ENCODE results near the gene RTN4R. TPM values are rescaled to one million over a fixed set of nuclear protein-coding genes. Genes with fewer than 3 reads are reported as not detected.
"Not testable (repeated sequence)": the region's sequence is repeated elsewhere in the genome, so short reads cannot be mapped to it uniquely, and the experiment has no call there.

The RTN4R gene
- total RNA-seq, 1 experiment from 2014 or later, result 0.30 TPM

DNA sequence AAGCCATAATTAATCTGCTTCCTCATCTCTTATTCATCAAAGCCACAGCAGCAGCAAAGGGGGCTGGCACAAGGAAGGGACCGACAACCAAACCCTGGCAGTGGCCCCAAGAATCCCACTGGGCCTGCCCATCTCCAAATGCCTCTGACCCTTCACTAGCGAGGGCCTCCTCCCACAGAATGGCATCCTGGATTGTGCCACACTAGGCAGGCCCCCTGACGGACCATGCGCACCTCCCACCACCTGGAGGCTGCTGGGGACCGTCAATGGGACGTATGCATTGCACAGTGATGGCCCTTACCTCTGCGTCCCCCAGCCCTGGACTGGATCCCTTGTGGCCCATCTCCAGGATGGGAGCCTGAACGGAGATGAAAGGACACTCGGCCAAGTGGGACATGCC, 4.1 kb upstream of the RTN4R start:
- no peaks in the 10 kb centered on the region for H3K27me3 ChIP-seq (ENCODE audit: low read length)
- no peaks in the 10 kb centered on the region for H4K20me1 ChIP-seq (ENCODE audit: insufficient read depth, low read depth, low read length)
- no peak overlapping the region for H3K9ac ChIP-seq (ENCODE audit: low read length)
- H3K9me3 ChIP-seq (ENCODE audit: low read length), result no peaks in the 10 kb centered on the region
- no peak for DNase-seq
- H3K36me3 ChIP-seq (ENCODE audit: insufficient read depth, low read length), result no peaks in the 10 kb centered on the region
- no peak overlapping the region for H3K4me3 ChIP-seq (ENCODE audit: low read length)
- no peak overlapping the region for H3K4me2 ChIP-seq (ENCODE audit: low read depth, low read length, poor library complexity, severe bottlenecking)
- no peak overlapping the region for H3K27ac ChIP-seq (ENCODE audit: low read length)
- no peaks in the 10 kb centered on the region for H3K79me2 ChIP-seq (ENCODE audit: low read length)
- no peak overlapping the region for H2AFZ ChIP-seq (ENCODE audit: low read length)
- no peaks in the 10 kb centered on the region for H3K4me1 ChIP-seq (ENCODE audit: low read length)
- no peaks in the 10 kb centered on the region for H3K9me2 ChIP-seq (replicated peaks; ENCODE audit: insufficient read depth, low read length)

- H3K9ac ChIP-seq (ENCODE audit: low read length), result no peak overlapping the region
- no peaks in the 10 kb centered on the region for H3K9me2 ChIP-seq (replicated peaks; ENCODE audit: insufficient read depth, low read length)
- H3K4me2 ChIP-seq (ENCODE audit: low read depth, low read length, poor library complexity, severe bottlenecking), result no peak overlapping the region
- no peak overlapping the region for H3K4me3 ChIP-seq (ENCODE audit: low read length)
- no peak for DNase-seq
- no peaks in the 10 kb centered on the region for H4K20me1 ChIP-seq (ENCODE audit: insufficient read depth, low read depth, low read length)
- H3K9me3 ChIP-seq (ENCODE audit: low read length), result no peaks in the 10 kb centered on the region
- H3K27ac ChIP-seq (ENCODE audit: low read length), result no peak overlapping the region
- no peaks in the 10 kb centered on the region for H3K27me3 ChIP-seq (ENCODE audit: low read length)
- H2AFZ ChIP-seq (ENCODE audit: low read length), result no peak overlapping the region
- no peaks in the 10 kb centered on the region for H3K79me2 ChIP-seq (ENCODE audit: low read length)
- no peaks in the 10 kb centered on the region for H3K36me3 ChIP-seq (ENCODE audit: insufficient read depth, low read length)
- H3K4me1 ChIP-seq (ENCODE audit: low read length), result no peaks in the 10 kb centered on the region
Measured at GRCh38 chr22:20271114-20271994, 3.2 kb upstream of the RTN4R start.

DNA sequence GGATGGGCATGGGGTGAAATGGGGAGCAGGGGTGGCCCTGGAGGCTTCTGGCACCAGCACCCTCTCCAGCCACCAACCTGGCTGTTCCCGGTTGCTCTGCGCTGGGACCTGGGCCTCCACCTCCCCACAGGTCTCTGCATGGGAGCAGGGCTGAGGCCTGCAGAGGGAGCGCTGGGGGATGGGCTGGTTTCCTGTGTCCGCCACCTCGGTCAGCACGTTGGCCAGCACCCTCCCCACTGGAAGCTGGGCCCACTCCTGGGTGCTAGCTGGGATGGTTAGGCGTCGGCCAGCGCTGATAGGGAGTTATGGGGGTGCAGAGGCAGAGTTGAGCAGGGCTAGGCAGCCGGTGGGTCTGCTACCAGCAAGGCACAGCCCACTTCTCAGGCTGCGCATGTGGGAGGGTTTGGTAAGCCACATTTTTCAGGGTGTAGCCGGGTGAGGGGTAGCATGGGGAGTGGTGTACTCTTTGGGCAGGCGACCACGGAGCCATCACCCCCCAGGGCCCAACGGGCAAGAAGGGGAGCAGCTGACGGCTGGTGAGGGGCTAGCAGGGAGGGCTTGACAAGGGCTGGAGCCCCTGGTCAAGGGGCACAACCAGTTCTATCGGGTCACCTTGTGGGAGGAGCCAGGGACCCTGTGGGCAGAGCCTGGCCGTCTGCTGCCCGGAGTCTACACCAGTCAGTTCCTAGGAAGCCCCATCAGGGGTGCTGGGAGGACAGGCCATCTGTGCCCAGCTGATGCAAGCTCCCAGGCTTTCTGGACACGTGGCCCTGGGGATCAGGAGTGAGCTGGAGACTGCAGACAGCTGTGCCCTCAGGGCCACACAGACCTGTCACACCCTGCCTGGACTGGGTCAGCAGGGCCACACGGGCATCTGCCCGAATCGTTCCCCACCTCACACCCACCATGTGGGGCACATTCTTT, 2.3 kb upstream of the RTN4R start:
- not testable (repeated sequence) for DNase-seq; H3K4me3 ChIP-seq (ENCODE audit: low read length); H3K79me2 ChIP-seq (ENCODE audit: low read length); H3K9ac ChIP-seq (ENCODE audit: low read length); H3K4me2 ChIP-seq (ENCODE audit: low read depth, low read length, poor library complexity, severe bottlenecking); H4K20me1 ChIP-seq (ENCODE audit: insufficient read depth, low read depth, low read length); H3K27me3 ChIP-seq (ENCODE audit: low read length); H3K9me2 ChIP-seq (replicated peaks; ENCODE audit: insufficient read depth, low read length); H3K9me3 ChIP-seq (ENCODE audit: low read length); H3K27ac ChIP-seq (ENCODE audit: low read length); H3K36me3 ChIP-seq (ENCODE audit: insufficient read depth, low read length); H3K4me1 ChIP-seq (ENCODE audit: low read length); H2AFZ ChIP-seq (ENCODE audit: low read length)

DNA sequence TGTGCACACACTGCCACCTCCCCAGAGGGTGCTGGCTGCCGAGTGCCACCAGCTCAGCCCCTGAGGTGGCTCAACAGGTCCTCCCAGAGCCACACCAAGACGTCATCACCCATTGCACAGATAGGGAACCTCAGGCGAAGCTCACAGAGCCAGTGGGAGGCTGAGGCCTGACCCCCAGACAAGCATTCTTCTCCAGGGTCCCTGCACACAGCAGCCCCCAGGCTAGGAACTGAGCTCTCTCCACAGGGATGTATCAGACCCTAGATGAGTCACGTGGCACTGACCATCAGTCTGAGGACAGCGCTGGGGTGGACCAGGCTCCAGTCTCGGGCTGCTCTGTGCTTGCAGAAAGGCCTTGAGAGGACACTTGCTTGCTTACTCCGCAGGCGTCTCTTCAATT, 1.6 kb upstream of the RTN4R start:
- H3K9me2 ChIP-seq (replicated peaks; ENCODE audit: insufficient read depth, low read length); H3K9me3 ChIP-seq (ENCODE audit: low read length); H2AFZ ChIP-seq (ENCODE audit: low read length); H3K36me3 ChIP-seq (ENCODE audit: insufficient read depth, low read length); H3K4me2 ChIP-seq (ENCODE audit: low read depth, low read length, poor library complexity, severe bottlenecking); H3K27ac ChIP-seq (ENCODE audit: low read length); H3K27me3 ChIP-seq (ENCODE audit: low read length); DNase-seq; H4K20me1 ChIP-seq (ENCODE audit: insufficient read depth, low read depth, low read length); H3K4me3 ChIP-seq (ENCODE audit: low read length); H3K79me2 ChIP-seq (ENCODE audit: low read length); H3K9ac ChIP-seq (ENCODE audit: low read length): not testable (repeated sequence)
- H3K4me1 ChIP-seq (ENCODE audit: low read length), result peaks cover 11% of the 10 kb centered on the region

GRCh38 chr22:20269201-20269600, 1.1 kb upstream of the RTN4R start:
- not testable (repeated sequence) for H3K36me3 ChIP-seq (ENCODE audit: insufficient read depth, low read length); H3K79me2 ChIP-seq (ENCODE audit: low read length); H3K4me2 ChIP-seq (ENCODE audit: low read depth, low read length, poor library complexity, severe bottlenecking); H3K9ac ChIP-seq (ENCODE audit: low read length); H3K9me3 ChIP-seq (ENCODE audit: low read length); H3K9me2 ChIP-seq (replicated peaks; ENCODE audit: insufficient read depth, low read length); H3K27ac ChIP-seq (ENCODE audit: low read length); H4K20me1 ChIP-seq (ENCODE audit: insufficient read depth, low read depth, low read length); DNase-seq; H3K4me3 ChIP-seq (ENCODE audit: low read length); H3K27me3 ChIP-seq (ENCODE audit: low read length); H2AFZ ChIP-seq (ENCODE audit: low read length)
- H3K4me1 ChIP-seq (ENCODE audit: low read length), result peaks cover 16% of the 10 kb centered on the region

GRCh38 chr22:20267441-20268278, 458 bp downstream of the RTN4R start:
- Histone ChIP-seq H2AFZ (ENCODE audit: low read length) (no peak overlapping the region), H3K79me2 (ENCODE audit: low read length) (no peaks in the 10 kb centered on the region), H4K20me1 (ENCODE audit: insufficient read depth, low read depth, low read length) (no peaks in the 10 kb centered on the region), H3K36me3 (ENCODE audit: insufficient read depth, low read length) (no peaks in the 10 kb centered on the region), H3K9ac (ENCODE audit: low read length) (no peak overlapping the region), H3K9me3 (ENCODE audit: low read length) (no peaks in the 10 kb centered on the region), H3K4me3 (ENCODE audit: low read length) (no peak overlapping the region), H3K27ac (ENCODE audit: low read length) (no peak overlapping the region), H3K4me2 (ENCODE audit: low read depth, low read length, poor library complexity, severe bottlenecking) (no peak overlapping the region), H3K27me3 (ENCODE audit: low read length) (no peaks in the 10 kb centered on the region), H3K9me2 (replicated peaks; ENCODE audit: insufficient read depth, low read length) (no peaks in the 10 kb centered on the region), H3K4me1 (ENCODE audit: low read length) (peaks cover 29% of the 10 kb centered on the region)
- no peak for DNase-seq

DNA sequence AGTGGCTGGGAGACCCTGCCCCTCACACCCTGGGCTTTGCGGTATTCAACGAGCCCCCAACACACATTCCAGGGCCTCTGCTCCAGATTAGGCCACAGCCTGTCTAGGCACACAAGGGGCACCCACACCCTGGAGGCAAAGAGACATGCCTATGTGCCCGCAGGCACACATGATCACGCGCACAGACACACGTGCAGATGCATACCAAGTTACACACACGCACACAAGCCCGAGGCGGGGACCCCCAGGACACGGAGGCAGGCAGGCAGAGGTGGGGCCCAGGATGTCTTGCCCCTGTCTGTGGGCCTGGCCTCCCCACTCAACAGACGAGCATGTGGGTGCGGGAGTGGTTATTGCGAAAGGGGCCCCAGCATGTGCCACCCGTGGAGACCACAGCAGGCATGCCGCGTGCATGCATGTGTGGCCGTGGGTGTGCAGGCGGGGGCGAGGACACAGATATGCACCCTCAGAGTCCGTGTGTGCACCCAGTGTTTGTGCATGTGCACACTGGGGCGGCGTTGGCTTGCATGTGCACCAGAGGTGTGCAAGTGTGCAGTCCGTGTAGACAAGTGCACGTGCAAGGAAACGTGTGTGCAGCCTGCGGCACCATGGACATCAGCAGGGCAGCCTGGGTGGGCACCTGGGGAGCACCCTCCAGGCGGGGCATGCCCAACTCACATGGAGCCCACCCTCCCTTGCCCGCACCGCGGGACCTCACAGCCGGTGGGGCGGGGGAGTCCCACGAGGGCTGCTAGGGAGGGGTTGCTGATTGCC, 1.3 kb downstream of the RTN4R start:
- H3K9me2 ChIP-seq (replicated peaks; ENCODE audit: insufficient read depth, low read length); H3K9ac ChIP-seq (ENCODE audit: low read length); H3K36me3 ChIP-seq (ENCODE audit: insufficient read depth, low read length); H3K9me3 ChIP-seq (ENCODE audit: low read length); H3K79me2 ChIP-seq (ENCODE audit: low read length); H3K4me2 ChIP-seq (ENCODE audit: low read depth, low read length, poor library complexity, severe bottlenecking); DNase-seq; H3K4me3 ChIP-seq (ENCODE audit: low read length); H4K20me1 ChIP-seq (ENCODE audit: insufficient read depth, low read depth, low read length); H2AFZ ChIP-seq (ENCODE audit: low read length); H3K27ac ChIP-seq (ENCODE audit: low read length); H3K27me3 ChIP-seq (ENCODE audit: low read length): not testable (repeated sequence)
- H3K4me1 ChIP-seq (ENCODE audit: low read length), result peaks cover 30% of the 10 kb centered on the region

Data from Karpas-422 (cell line).